HL-60 (cell line): ENCODE measurements around the gene MRPL20.

Experiments used
- POLR2AphosphoS5 ChIP-seq: IDR thresholded peaks from 2 replicates; pipeline ENCODE4 v1.6.1; 2012; ENCODE audit warnings: low read depth
- TF ChIP-seq, protein P1 (sequence below): IDR thresholded peaks from one replicate; pipeline ENCODE4 v1.5.1; 2011; ENCODE audit warnings: low read length, control low read depth, inconsistent platforms; ENCODE audit not compliant: insufficient read depth
- TF ChIP-seq, protein P2 (sequence below): IDR thresholded peaks from 2 replicates; pipeline ENCODE4 v1.6.1; 2012; ENCODE audit warnings: low read depth; ENCODE audit not compliant: insufficient replicate concordance

DNA sequence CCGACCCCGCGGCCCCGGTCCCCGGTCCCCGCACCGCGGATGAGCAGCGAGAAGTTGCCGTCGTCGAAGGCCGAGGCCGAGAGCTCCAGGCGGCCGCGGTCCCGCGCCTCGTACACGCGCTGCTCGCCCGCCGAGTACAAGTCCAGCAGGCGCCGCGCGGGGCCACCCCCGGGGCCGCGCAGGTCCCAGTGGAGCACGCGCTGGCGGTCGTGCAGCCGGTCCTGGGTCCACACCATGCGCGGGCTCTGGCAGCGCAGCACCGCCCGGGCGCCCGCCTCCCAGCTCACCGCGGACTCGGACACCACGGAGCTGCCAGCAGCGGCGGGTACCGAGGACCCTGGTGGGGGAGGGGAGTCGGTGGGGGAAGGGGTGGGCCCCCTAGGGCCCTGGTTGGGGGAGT lies 51.7 kb downstream of the MRPL20 start:
- TF ChIP-seq, protein P1, sequence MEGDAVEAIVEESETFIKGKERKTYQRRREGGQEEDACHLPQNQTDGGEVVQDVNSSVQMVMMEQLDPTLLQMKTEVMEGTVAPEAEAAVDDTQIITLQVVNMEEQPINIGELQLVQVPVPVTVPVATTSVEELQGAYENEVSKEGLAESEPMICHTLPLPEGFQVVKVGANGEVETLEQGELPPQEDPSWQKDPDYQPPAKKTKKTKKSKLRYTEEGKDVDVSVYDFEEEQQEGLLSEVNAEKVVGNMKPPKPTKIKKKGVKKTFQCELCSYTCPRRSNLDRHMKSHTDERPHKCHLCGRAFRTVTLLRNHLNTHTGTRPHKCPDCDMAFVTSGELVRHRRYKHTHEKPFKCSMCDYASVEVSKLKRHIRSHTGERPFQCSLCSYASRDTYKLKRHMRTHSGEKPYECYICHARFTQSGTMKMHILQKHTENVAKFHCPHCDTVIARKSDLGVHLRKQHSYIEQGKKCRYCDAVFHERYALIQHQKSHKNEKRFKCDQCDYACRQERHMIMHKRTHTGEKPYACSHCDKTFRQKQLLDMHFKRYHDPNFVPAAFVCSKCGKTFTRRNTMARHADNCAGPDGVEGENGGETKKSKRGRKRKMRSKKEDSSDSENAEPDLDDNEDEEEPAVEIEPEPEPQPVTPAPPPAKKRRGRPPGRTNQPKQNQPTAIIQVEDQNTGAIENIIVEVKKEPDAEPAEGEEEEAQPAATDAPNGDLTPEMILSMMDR: no peak
- TF ChIP-seq POLR2AphosphoS5: no peak
- TF ChIP-seq, protein P2, sequence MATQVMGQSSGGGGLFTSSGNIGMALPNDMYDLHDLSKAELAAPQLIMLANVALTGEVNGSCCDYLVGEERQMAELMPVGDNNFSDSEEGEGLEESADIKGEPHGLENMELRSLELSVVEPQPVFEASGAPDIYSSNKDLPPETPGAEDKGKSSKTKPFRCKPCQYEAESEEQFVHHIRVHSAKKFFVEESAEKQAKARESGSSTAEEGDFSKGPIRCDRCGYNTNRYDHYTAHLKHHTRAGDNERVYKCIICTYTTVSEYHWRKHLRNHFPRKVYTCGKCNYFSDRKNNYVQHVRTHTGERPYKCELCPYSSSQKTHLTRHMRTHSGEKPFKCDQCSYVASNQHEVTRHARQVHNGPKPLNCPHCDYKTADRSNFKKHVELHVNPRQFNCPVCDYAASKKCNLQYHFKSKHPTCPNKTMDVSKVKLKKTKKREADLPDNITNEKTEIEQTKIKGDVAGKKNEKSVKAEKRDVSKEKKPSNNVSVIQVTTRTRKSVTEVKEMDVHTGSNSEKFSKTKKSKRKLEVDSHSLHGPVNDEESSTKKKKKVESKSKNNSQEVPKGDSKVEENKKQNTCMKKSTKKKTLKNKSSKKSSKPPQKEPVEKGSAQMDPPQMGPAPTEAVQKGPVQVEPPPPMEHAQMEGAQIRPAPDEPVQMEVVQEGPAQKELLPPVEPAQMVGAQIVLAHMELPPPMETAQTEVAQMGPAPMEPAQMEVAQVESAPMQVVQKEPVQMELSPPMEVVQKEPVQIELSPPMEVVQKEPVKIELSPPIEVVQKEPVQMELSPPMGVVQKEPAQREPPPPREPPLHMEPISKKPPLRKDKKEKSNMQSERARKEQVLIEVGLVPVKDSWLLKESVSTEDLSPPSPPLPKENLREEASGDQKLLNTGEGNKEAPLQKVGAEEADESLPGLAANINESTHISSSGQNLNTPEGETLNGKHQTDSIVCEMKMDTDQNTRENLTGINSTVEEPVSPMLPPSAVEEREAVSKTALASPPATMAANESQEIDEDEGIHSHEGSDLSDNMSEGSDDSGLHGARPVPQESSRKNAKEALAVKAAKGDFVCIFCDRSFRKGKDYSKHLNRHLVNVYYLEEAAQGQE: no peak
